Posterior cingulate gyrus (tissue), 11 donors: Measurements from ENCODE around the gene NUP62CL.
A peak's percentile ranks its signal among the peaks of the same experiment; 100 is the strongest.
"Not testable (repeated sequence)": the region's sequence is repeated elsewhere in the genome, so short reads cannot be mapped to it uniquely, and the experiment has no call there.

Experiments
- DNase-seq, 10 donors: peaks; one replicate each; pipeline versions ENCODE4 v3.0.0 to v3.0.0-alpha.2; 2020 to 2021; ENCODE audit warnings: mixed read lengths in 3 of 10
- intact Hi-C: fragments of 100-400 bp; cut with DNase I; formaldehyde crosslinking; loops from one replicate; pipeline ENCODE4 v1.15.1; 2023

The NUP62CL gene

GRCh38 chrX:107205770-107206696 lies at the start of gene NUP62CL, which contains the start of gene DNAAF6:
Gene NUP62CL (minus strand): TSS chrX:107206433. CDS start chrX:107175146, 31,287 bp downstream.
Gene DNAAF6 (plus strand): TSS chrX:107206611. CDS start chrX:107212876, 6,265 bp downstream.
- intact Hi-C loops, result no loop called here

GRCh38 chrX:107228486-107228819 lies 22.2 kb upstream of the NUP62CL start:
- intact Hi-C loops, result no loop called here
- no peak for DNase-seq

More at GRCh38 chrX:107205770-107206696, at the start of gene NUP62CL, which contains the start of gene DNAAF6:
- peak in 6 of 10 donors; percentile 10 to 86 (median 40) for DNase-seq

- no peak for DNase-seq
Observed at GRCh38 chrX:107227780-107228485, 21.7 kb upstream of the NUP62CL start.

GRCh38 chrX:107226757-107227156 lies 20.5 kb upstream of the NUP62CL start:
- DNase-seq, result no peak
- intact Hi-C loops, result no loop called here

More at GRCh38 chrX:107227780-107228485, 21.7 kb upstream of the NUP62CL start:
- intact Hi-C loops, result no loop called here

GRCh38 chrX:107213477-107213876 lies 7.2 kb upstream of the NUP62CL start:
- DNase-seq, result no peak
- intact Hi-C loops, result no loop called here

GRCh38 chrX:107207943-107208342 lies 1.7 kb upstream of the NUP62CL start:
- intact Hi-C loops, result no loop called here
- DNase-seq, result no peak

GRCh38 chrX:107207089-107207488 lies 856 bp upstream of the NUP62CL start:
- intact Hi-C loops, result no loop called here
- DNase-seq, result no peak

GRCh38 chrX:107206697-107207065 lies 448 bp upstream of the NUP62CL start:
- no peak for DNase-seq
- intact Hi-C loops, result no loop called here

- intact Hi-C loops, result no loop called here
- no peak for DNase-seq
Observed at GRCh38 chrX:107204068-107204605, 2.1 kb downstream of the NUP62CL start.

- no peak for DNase-seq
- intact Hi-C loops, result no loop called here
Observed at GRCh38 chrX:107199491-107199890, 6.7 kb downstream of the NUP62CL start.

GRCh38 chrX:107198074-107198473 lies 8.2 kb downstream of the NUP62CL start:
- intact Hi-C loops, DNase-seq: not testable (repeated sequence)

GRCh38 chrX:107197319-107197718 lies 8.9 kb downstream of the NUP62CL start:
- DNase-seq, result no peak
- intact Hi-C loops, result no loop called here

- intact Hi-C loops, result no loop called here
- DNase-seq, result no peak
Observed at GRCh38 chrX:107171369-107172102, 34.7 kb downstream of the NUP62CL start.

- intact Hi-C loops, result no loop called here
- DNase-seq, result no peak
Observed at GRCh38 chrX:107168712-107169111, 37.5 kb downstream of the NUP62CL start.

GRCh38 chrX:107168257-107168656 lies 38.0 kb downstream of the NUP62CL start:
- intact Hi-C loops, result no loop called here
- no peak for DNase-seq

GRCh38 chrX:107167163-107167921 lies 38.9 kb downstream of the NUP62CL start:
- no peak for DNase-seq
- intact Hi-C loops, result no loop called here

GRCh38 chrX:107157618-107158017 lies 48.6 kb downstream of the NUP62CL start:
- intact Hi-C loops, result not testable (repeated sequence)

GRCh38 chrX:107155621-107156430 lies 50.4 kb downstream of the NUP62CL start:
- DNase-seq, intact Hi-C loops: not testable (repeated sequence)

More at GRCh38 chrX:107157618-107158017, 48.6 kb downstream of the NUP62CL start:
- DNase-seq, result not testable (repeated sequence)
